NCI-H446 (cell line): ENCODE measurements around the gene RIGI.
A peak's percentile ranks its signal among the peaks of the same experiment; 100 is the strongest.
"Not testable (repeated sequence)": the region's sequence is repeated elsewhere in the genome, so short reads cannot be mapped to it uniquely, and the experiment has no call there.

Experiments used
- DNase-seq, 2 experiments: peaks; one replicate each; lab custom pipeline; 2025; lab: John Stamatoyannopoulos, UW

The RIGI gene

DNA sequence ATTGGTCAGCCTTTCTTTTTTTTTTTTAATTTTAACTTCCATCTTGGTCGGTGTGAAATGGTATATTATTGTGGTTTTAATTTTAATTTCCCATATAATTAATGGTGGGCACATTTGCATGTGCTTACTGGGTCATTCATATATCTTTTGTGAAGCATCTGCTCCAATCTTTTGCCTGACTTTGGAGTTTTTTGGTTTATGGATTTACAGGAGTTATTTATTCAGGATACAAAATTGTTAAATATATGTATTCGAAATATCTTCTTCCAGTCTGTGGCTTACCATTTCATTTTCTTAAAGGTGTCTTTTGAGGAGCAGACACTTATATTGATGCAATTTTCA lies 682 bp upstream of the RIGI start:
- DNase-seq = no peak

DNA sequence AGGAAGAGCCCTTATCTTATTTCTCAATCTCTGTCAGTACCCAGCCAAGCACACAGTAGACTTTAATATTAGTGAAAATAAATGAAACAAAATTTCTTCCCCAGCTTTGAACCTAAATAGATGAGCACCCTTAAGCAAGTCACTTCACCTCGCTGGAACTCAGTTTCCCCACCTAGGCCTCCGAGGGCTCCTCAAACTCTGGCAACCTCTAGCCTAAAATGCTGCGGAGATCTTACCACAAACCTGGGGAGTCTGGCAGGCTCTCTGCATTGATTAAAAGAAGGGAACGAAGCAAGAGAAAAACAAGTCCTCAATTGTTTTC lies 326 bp downstream of the RIGI start:
- DNase-seq = no peak

DNA sequence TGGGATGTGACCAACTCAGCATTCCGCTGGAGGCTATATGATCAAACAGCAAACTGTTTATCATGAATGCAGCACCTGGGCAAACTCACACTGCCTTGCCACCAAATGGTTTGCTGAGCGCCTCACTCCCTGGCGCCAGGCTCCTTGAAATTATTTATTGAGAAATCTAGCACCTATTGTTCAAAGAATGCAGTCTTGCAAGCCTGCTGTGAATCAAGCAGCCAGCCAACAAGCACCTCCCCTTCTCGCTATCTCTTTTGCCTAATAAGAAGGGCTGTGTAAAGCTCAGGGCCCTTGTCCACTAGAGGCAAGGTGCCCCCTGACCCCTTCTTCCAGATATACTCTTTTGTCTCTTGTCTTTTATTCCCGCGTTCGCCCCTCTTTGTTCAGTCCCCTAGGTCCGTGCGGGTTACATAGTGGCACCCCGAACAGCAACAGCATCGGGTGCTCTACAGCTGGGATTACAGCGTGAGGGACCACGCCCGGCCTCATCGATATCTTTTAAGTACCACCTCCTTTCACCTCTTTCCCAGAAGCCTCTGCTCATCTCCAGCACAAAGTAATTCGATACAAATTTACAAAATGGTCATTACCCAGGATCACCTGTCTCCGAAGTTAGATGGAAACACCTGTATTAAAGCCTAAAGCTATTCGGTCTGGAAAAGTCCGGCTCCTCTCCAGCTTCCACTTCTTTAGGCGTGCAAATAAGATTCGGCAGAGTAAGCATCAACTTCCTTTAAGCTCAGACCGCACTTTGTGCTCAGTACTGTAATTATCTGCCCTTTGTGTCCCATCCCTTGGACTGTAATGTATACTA lies 896 bp downstream of the RIGI start:
- DNase-seq = no peak

DNA sequence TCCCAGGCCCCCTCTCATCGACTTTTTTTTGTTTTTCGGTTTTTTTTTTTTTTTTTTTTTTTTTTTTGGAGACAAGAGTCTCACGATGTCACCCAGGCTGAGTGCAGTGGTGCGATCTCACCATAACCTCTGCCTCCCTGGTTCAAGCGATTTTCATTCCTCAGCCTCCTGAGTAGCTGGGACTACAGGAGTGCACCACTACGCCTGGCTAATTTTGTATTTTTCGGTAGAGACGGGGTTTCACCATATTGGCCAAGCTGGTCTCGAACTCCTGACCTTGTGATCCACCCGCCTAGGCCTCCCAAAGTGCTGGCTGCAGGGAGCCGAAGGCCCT lies 1.5 kb downstream of the RIGI start:
- DNase-seq = not testable (repeated sequence)

DNA sequence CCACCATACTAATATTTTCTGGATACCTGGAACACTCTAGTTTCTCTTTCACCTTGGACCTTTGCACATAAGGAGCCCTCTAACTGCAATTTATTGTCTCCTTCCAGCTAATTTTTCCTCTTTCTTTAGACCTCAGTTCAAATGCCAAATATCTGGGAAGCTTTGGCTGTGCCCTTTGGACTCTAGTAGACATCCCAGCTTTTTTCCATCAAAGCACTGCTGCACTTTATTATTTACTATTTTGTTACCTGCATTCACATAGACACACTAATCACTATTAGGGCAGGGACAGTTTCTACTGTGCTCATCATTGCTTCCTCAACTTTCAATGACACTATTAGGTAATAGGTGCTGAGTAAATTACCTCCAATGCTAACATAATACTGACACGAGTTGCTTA lies 2.1 kb downstream of the RIGI start:
- no peak for DNase-seq

DNA sequence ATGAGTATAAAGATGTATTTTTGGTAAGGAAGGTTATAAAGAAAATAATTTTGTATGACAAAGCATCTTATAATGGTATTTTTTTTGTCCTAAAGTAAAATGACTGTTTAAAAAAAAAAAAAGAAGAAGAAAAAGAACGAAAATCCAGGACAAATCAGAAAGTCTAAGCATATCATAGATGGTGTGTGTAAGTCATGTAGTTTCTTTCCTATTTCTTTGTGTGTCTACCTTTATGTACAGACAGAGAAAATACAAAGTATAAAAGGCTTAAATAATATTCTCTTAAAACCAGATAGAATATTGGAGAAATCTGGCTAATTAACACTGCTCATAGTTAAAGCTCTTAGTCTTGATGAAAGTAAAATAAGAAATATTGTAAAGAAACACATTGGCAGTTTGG lies 7.7 kb downstream of the RIGI start:
- no peak for DNase-seq

DNA sequence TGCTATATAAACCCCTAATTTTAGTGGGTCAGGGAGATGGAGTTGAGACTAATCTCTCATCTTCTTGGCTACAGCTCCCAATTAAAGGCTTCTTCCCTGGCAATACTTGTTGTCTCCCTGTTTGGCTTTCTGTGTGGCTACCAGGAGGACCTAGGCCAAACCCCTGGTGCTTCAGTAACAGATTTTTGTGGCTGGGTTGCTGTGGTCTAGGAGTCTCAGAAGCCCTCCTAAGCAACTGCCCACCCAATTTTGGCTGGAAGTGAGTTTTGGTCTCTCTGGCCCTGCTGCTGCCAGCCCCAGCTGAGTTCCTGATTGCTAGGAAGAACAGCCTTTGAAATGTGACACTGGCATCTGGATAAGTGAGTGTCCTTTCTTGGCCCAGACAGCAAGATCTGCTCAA lies 9.8 kb downstream of the RIGI start:
- no peak for DNase-seq

DNA sequence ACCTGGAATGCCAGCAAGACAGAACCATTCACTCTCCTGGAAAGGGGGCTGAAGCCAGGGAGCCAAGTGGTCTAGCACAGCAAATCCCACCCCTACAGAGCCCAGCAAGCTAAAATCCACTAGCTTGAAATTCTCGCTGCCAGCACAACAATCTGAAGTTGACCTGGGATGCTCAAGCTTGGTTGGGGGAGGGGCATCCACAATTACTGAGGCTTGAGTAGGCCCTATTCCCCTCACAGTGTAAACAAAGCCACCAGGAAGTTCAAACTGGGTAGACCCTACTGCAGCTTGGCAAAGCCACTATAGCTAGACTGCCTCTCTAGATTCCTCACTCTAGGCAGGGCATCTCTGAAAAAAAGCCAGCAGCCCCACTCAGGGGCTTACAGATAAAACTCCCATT lies 17.3 kb downstream of the RIGI start:
- DNase-seq = no peak

DNA sequence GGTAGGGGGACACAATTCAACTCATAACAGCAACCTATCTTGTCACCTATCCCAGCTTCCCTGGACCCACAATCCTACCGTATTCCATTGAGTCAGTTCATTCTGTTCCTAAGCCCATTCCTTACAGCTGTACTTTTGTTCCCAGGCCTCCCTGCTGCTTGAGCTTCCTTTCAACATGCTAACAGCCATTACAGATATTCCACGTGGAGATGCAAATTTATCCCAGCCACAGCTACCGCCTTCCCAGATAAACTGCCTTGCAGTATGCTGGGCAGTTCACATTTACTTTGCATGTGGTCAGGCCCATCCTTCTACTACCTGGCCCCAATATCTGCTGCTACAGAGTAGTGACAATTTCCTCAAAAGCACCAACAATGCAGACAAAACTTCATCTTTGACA lies 23.0 kb downstream of the RIGI start:
- no peak for DNase-seq

DNA sequence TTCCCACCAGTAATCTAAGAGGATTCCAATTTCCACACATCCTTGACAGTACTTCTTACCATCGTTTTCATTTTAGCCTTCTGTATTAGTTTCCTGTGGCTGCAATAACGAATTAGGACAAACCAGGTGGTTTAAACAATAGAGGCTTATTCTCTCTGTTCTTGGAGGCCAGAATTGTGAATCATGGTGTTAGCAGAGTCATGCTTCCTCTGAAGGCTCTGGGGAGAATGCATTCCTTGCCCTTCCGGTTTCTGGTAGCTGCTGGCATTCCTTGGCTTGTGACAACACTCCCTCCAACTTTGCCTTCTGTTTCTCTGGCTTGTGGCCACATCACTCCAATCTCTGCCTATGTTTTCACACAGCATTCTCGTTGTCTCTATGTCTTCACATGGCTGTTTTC lies 23.5 kb downstream of the RIGI start:
- peak; percentile 34 to 56 for DNase-seq

DNA sequence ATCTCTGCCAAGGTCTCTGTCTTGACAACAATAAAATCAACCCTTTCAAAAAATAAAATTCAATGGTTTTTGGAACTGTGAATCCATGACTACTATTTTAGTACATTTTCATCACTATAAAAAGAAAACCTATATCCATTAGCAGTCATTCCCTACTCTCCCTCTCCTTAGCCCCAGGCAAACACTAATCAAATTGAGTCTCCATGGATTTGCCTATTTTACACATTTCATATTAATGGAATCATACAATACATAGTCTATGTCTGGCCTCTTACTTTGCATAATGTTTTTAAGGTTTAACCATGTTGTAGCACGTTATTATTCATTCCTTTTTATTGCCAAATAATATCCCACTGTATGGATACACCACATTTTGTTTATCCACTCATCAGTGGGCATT lies 24.1 kb downstream of the RIGI start:
- DNase-seq = no peak

DNA sequence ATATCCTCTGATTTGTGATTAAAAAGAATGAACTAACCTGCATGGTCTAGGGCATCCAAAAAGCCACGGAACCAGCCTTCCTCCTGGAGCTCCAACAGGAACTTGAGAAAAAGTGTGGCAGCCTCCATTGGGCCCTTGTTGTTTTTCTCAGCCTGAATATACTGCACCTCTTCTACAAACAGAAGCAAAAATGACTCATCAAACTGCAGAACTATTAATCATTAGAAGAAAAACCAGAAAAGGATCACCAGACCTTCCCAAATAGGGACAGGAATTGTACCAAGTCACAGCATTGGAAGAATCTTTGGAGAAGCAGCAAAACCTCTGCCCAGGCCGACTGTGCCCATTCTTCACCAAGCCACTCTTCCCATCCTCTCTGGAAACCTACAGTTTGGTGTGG lies 25.2 kb downstream of the RIGI start:
- no peak for DNase-seq

DNA sequence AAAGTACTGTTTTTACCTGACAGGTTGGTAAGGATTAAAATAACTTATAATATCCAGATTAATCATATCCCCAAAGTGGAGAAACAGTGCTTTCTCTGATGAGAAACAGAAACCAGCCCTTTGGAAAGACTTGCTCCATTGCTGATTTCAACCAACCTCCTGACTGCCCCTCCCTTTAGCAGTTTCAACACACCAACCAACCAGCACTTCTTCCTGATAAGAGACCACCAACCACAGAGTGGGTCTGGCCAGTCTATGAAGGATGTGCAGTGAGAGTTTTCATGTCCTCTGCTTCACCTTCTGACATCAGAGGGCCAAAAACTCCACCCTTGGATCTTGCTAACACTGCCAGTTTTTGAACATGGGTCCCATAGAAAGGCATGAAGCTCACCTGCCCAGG lies 28.1 kb downstream of the RIGI start:
- DNase-seq = no peak

DNA sequence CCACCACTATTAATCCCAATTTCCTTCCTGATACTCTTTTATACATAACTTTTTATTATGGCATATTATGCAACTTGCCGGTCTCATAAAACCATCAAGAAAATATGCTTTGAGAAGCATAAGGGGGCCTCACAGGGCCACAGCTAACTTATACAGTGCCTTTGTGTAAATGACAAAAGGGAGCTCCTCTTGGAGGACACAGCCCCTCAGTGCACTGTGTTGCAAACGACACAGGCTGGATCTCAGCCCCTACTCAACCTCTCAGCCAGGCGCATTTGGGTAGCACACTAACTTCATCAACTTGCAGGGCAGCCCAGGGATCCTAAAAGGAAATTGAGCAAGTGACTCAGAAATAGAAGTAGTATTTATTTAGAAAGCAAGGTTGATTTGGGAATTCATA lies 35.4 kb downstream of the RIGI start:
- no peak for DNase-seq

DNA sequence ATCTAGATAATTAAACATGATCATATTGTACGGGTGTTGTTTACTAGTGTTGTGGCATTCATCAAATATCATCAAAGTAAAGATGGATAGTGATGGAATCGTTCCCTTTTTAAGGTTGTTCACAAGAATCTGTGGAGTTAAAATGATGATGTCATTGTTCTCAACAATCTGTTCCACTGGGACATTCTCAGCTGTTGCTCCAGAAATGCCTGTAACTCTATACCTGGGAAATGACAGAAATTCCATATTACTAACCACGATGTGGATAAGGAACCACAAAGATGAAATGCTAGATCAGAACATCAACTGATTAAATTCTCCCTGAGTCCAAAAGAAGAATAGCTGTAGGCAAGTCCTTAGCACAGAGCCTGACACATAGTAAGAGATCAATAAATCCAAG lies 38.0 kb downstream of the RIGI start:
- DNase-seq = no peak

DNA sequence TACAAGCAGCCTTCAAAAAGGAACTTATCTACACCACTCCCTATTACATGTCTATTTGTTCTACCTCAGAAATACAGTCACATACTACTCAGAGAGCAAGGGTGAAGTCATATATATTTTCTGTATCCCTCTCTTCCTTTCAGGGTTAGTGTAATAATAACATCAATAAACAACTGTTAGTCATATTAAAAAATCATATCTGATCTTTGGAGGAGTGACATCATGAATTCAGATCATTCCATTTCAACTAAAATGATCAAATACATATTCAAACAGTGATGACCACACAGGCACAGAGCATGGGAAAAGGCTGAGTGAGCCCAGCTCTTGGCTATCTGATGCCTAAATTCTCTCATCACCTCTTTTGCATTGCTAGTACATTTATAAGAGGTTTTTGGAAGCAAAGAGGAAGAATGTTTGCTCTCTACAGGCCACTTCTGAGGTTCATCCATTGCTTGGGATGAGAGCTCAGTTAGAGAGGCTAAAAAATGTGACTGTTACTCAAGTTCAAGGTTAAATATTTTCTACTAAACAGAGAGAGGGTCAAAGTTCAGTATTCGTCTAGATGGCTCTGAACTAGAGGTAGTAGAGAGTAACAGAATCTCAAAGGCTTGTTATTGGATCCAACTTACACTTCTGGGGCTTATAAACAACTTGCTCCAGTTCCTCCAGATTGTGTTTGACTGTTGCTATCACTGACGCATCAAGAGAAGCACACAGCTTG lies 39.0 kb downstream of the RIGI start:
- DNase-seq = no peak

DNA sequence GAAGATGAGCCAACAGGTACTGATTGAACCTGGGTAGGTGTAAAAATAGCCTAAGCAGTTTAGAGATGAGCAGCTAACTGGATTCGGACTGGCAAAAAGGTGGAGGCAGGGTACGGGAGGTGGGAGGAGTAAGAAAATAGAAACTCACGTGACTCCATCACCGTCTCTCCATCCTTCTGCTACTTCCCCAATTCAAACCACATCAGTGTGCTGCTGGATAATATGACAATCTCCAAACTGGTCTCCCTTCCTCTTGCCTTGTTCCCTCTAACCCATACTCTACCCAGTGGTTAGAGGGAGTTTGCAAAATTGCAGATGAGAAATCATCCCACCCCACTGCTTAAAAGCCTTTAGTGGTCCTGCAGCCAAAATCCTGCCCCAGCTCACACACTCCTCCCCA lies 42.7 kb downstream of the RIGI start:
- DNase-seq = no peak
